HG02973 (cell line): ENCODE data around the gene KIRREL1.
"Not testable (repeated sequence)": the region's sequence is repeated elsewhere in the genome, so short reads cannot be mapped to it uniquely, and the experiment has no call there.

ENCODE experiments used
- ATAC-seq: cut with Tn5 transposase; IDR thresholded peaks from one replicate; pipeline ENCODE4 v1.9.1; 2021; ENCODE audit warnings: moderate library complexity; ENCODE audit not compliant: unreplicated experiment

KIRREL1 gene

GRCh38 chr1:158128531-158128930 is 135.1 kb downstream of the KIRREL1 start:
- not testable (repeated sequence) for ATAC-seq

GRCh38 chr1:158131217-158131616 is 137.8 kb downstream of the KIRREL1 start:
- no peak for ATAC-seq

GRCh38 chr1:158140764-158141192 is 147.3 kb downstream of the KIRREL1 start:
- ATAC-seq: no peak

GRCh38 chr1:158145173-158145719 is 151.8 kb downstream of the KIRREL1 start:
- no peak for ATAC-seq

- ATAC-seq: no peak
Measured at GRCh38 chr1:158146165-158146564, 152.7 kb downstream of the KIRREL1 start.

- no peak for ATAC-seq
Measured at GRCh38 chr1:158146739-158147138, 153.3 kb downstream of the KIRREL1 start.

- no peak for ATAC-seq
Measured at GRCh38 chr1:158147401-158147800, 154.0 kb downstream of the KIRREL1 start.

GRCh38 chr1:158147869-158148268 is 154.4 kb downstream of the KIRREL1 start:
- ATAC-seq: no peak

- ATAC-seq: no peak
Measured at GRCh38 chr1:158148468-158148867, 155.0 kb downstream of the KIRREL1 start.

GRCh38 chr1:158149175-158149574 is 155.7 kb downstream of the KIRREL1 start:
- no peak for ATAC-seq
